IPS-20b (cell line): ENCODE data around the gene DAB2IP.

Experiments used
- H3K27ac ChIP-seq: one replicate; pipeline ENCODE4 v1.5.1; 2013; ENCODE audit warnings: low read length
- H3K27me3 ChIP-seq: 2 replicates; pipeline ENCODE4 v1.6.1; 2013; ENCODE audit warnings: mild to moderate bottlenecking, low read length, inconsistent platforms; ENCODE audit not compliant: insufficient read depth
- H3K36me3 ChIP-seq: 2 replicates; pipeline ENCODE4 v1.6.1; 2013; ENCODE audit warnings: low read depth, mild to moderate bottlenecking, inconsistent platforms, low read length, moderate library complexity; ENCODE audit not compliant: insufficient read depth
- H3K4me1 ChIP-seq: 2 replicates; pipeline ENCODE4 v1.6.1; 2013; ENCODE audit warnings: mild to moderate bottlenecking, control low read depth, inconsistent platforms, low read length, moderate library complexity; ENCODE audit not compliant: insufficient read depth
- H3K4me3 ChIP-seq: 2 replicates; pipeline ENCODE4 v1.5.1; 2013; ENCODE audit warnings: mild to moderate bottlenecking, low read length, inconsistent platforms
- H3K9ac ChIP-seq: 2 replicates; pipeline ENCODE4 v1.6.1; 2013; ENCODE audit warnings: low read depth, mild to moderate bottlenecking, inconsistent platforms, low read length, moderate library complexity
- H3K9me3 ChIP-seq: 2 replicates; pipeline ENCODE4 v1.6.1; 2013; ENCODE audit warnings: mild to moderate bottlenecking, low read depth, low read length, inconsistent platforms; ENCODE audit not compliant: insufficient read depth

The DAB2IP gene

GRCh38 chr9:121766081-121766683 lies 114.7 kb downstream of the DAB2IP start:
- H3K9me3 ChIP-seq, result no peaks in the 10 kb centered on the region
- H3K27ac ChIP-seq, result no peak overlapping the region
- no peak overlapping the region for H3K4me3 ChIP-seq
- peaks cover 75% of the 10 kb centered on the region for H3K36me3 ChIP-seq
- no peaks in the 10 kb centered on the region for H3K27me3 ChIP-seq
- no peak overlapping the region for H3K9ac ChIP-seq
- H3K4me1 ChIP-seq, result no peaks in the 10 kb centered on the region

GRCh38 chr9:121767171-121767769 lies 115.8 kb downstream of the DAB2IP start:
- Histone ChIP-seq H3K4me1 (no peaks in the 10 kb centered on the region), H3K27ac (no peak overlapping the region), H3K9me3 (no peaks in the 10 kb centered on the region), H3K27me3 (no peaks in the 10 kb centered on the region), H3K9ac (no peak overlapping the region), H3K36me3 (peaks cover 80% of the 10 kb centered on the region), H3K4me3 (no peak overlapping the region)

GRCh38 chr9:121768416-121769015 lies 117.1 kb downstream of the DAB2IP start:
- Histone ChIP-seq H3K27ac (no peak overlapping the region), H3K27me3 (no peaks in the 10 kb centered on the region), H3K9ac (no peak overlapping the region), H3K36me3 (peaks cover 84% of the 10 kb centered on the region), H3K9me3 (no peaks in the 10 kb centered on the region), H3K4me1 (no peaks in the 10 kb centered on the region), H3K4me3 (no peak overlapping the region)

- Histone ChIP-seq H3K9me3 (no peaks in the 10 kb centered on the region), H3K27me3 (no peaks in the 10 kb centered on the region), H3K4me1 (no peaks in the 10 kb centered on the region), H3K9ac (no peak overlapping the region), H3K27ac (no peak overlapping the region), H3K4me3 (no peak overlapping the region), H3K36me3 (peaks cover 83% of the 10 kb centered on the region)
Observed at GRCh38 chr9:121769939-121770338, 118.5 kb downstream of the DAB2IP start.

- peaks cover 87% of the 10 kb centered on the region for H3K36me3 ChIP-seq
- H3K27ac ChIP-seq, result no peak overlapping the region
- H3K4me3 ChIP-seq, result no peak overlapping the region
- H3K4me1 ChIP-seq, result no peaks in the 10 kb centered on the region
- H3K9me3 ChIP-seq, result no peaks in the 10 kb centered on the region
- no peak overlapping the region for H3K9ac ChIP-seq
- no peaks in the 10 kb centered on the region for H3K27me3 ChIP-seq
Observed at GRCh38 chr9:121770415-121771273, 119.2 kb downstream of the DAB2IP start.

- peaks cover 87% of the 10 kb centered on the region for H3K36me3 ChIP-seq
Observed at GRCh38 chr9:121771418-121771817, 120.0 kb downstream of the DAB2IP start.

GRCh38 chr9:121771851-121772599 lies 120.6 kb downstream of the DAB2IP start:
- Histone ChIP-seq H3K4me3 (no peak overlapping the region), H3K9ac (no peak overlapping the region), H3K27ac (no peak overlapping the region), H3K27me3 (no peaks in the 10 kb centered on the region), H3K9me3 (no peaks in the 10 kb centered on the region), H3K36me3 (peaks cover 87% of the 10 kb centered on the region), H3K4me1 (no peaks in the 10 kb centered on the region)

More at GRCh38 chr9:121771418-121771817, 120.0 kb downstream of the DAB2IP start:
- H3K9ac ChIP-seq, result no peak overlapping the region
- no peak overlapping the region for H3K4me3 ChIP-seq
- no peaks in the 10 kb centered on the region for H3K9me3 ChIP-seq
- H3K27me3 ChIP-seq, result no peaks in the 10 kb centered on the region
- H3K4me1 ChIP-seq, result no peaks in the 10 kb centered on the region
- no peak overlapping the region for H3K27ac ChIP-seq

GRCh38 chr9:121772600-121773285 lies 121.3 kb downstream of the DAB2IP start:
- Histone ChIP-seq H3K9ac (no peak overlapping the region), H3K9me3 (no peaks in the 10 kb centered on the region), H3K36me3 (peaks cover 87% of the 10 kb centered on the region), H3K4me3 (no peak overlapping the region), H3K27me3 (no peaks in the 10 kb centered on the region), H3K4me1 (no peaks in the 10 kb centered on the region), H3K27ac (no peak overlapping the region)

- Histone ChIP-seq H3K36me3 (peaks cover 86% of the 10 kb centered on the region), H3K27ac (no peak overlapping the region), H3K27me3 (no peaks in the 10 kb centered on the region), H3K9me3 (no peaks in the 10 kb centered on the region), H3K4me3 (no peak overlapping the region), H3K9ac (no peak overlapping the region), H3K4me1 (no peaks in the 10 kb centered on the region)
Observed at GRCh38 chr9:121773286-121773953, 122.0 kb downstream of the DAB2IP start.

- no peaks in the 10 kb centered on the region for H3K4me1 ChIP-seq
- H3K4me3 ChIP-seq, result no peak overlapping the region
- H3K27ac ChIP-seq, result no peak overlapping the region
- H3K27me3 ChIP-seq, result no peaks in the 10 kb centered on the region
- H3K36me3 ChIP-seq, result peaks cover 79% of the 10 kb centered on the region
- H3K9ac ChIP-seq, result no peak overlapping the region
- no peaks in the 10 kb centered on the region for H3K9me3 ChIP-seq
Observed at GRCh38 chr9:121773954-121774714, 122.7 kb downstream of the DAB2IP start.
